K562 (cell line): ENCODE data around the gene CLVS2. TPM values are rescaled to one million over a fixed set of nuclear protein-coding genes. Genes with fewer than 3 reads are reported as not detected.

ENCODE experiments used
- ATAC-seq: fragments of 200-7000 bp; cut with Tn5 transposase; 3 replicates; pipeline ENCODE4 v1.9.1; 2020; ENCODE audit warnings: moderate library complexity
- BruUV-seq: library from RNA; stranded (reverse); fragments of 400-500 nt; replicated peaks from 2 replicates; lab custom pipeline; 2021; lab: Mats Ljungman, UMichigan
- CTCF ChIA-PET: fragments of 300-600 bp; formaldehyde crosslinking; extraction: SDS; loops from one replicate; lab custom pipeline; 2021; ENCODE audit warnings: low intra/inter-chr PET ratio; lab: Yijun Ruan, JAX
- POLR2A ChIA-PET: fragments of 300-600, 350-650 bp; sonication (Branson Sonifier 250); formaldehyde crosslinking; extraction: SDS; loops from one replicate; lab custom pipeline; 2021; ENCODE audit warnings: antibody characterized with exemption, inconsistent platforms; lab: Yijun Ruan, JAX
- DNase-seq, 4 experiments: peaks; one replicate each; pipeline versions ENCODE4 v3.0.0 to v3.0.0-alpha.2; 2011 to 2018; ENCODE audit warnings: low spot score in 3 of 4, mixed read lengths in 3 of 4; ENCODE audit errors: extremely low read depth in 1 of 4
- FAIRE-seq: peaks from 2 replicates; lab custom pipeline; 2011; peaks lifted over from hg19 to GRCh38; lab: Jason Lieb, UNC
- H2AFZ ChIP-seq: 2 replicates; pipeline ENCODE4 v1.6.0; 2011; ENCODE audit warnings: low read depth, low read length, control low read depth, inconsistent platforms
- H3K27ac ChIP-seq: fragments of 200-600 bp; 3 replicates; pipeline ENCODE4 v1.8.0; 2011; ENCODE audit warnings: low read depth, mild to moderate bottlenecking, control low read depth, inconsistent platforms, low read length, moderate library complexity, mixed read lengths; ENCODE audit errors: extremely low read depth
- H3K27me3 ChIP-seq, 2 experiments: fragments of 300-600 bp in 1 of 2; 2 replicates in 1 of 2; 3 replicates in 1 of 2; pipeline versions ENCODE4 v1.6.0 to v1.8.0; 2011; ENCODE audit warnings: inconsistent platforms in 2 of 2, low read length in 2 of 2, mild to moderate bottlenecking in 1 of 2, mixed read lengths in 1 of 2, moderate library complexity in 1 of 2; ENCODE audit not compliant: control insufficient read depth in 2 of 2, insufficient read depth in 2 of 2
- H3K36me3 ChIP-seq: fragments of 300-600 bp; 3 replicates; pipeline ENCODE4 v1.8.0; 2011; ENCODE audit warnings: mild to moderate bottlenecking, low read length, inconsistent platforms; ENCODE audit not compliant: control insufficient read depth, insufficient read depth
- H3K4me1 ChIP-seq, 2 experiments: fragments of 200-600 bp in 1 of 2; replicated peaks in 1 of 2; 2 replicates in 1 of 2; 3 replicates in 1 of 2; pipeline versions ENCODE4 v1.5.1 to v1.8.0; 2011; ENCODE audit warnings: inconsistent platforms in 2 of 2, low read length in 2 of 2, mild to moderate bottlenecking in 1 of 2, mixed read lengths in 1 of 2, moderate library complexity in 1 of 2; ENCODE audit not compliant: control insufficient read depth in 2 of 2, insufficient read depth in 2 of 2
- H3K4me2 ChIP-seq: 2 replicates; pipeline ENCODE4 v1.6.1; 2011; ENCODE audit warnings: low read length, control low read depth, inconsistent platforms, mixed read lengths; ENCODE audit not compliant: insufficient read depth
- H3K4me3 ChIP-seq: fragments of 200-600 bp; sonication (generic), shearing (Covaris generic); 2 replicates; pipeline ENCODE4 v1.5.1; 2016; ENCODE audit warnings: control low read depth, inconsistent platforms
- H3K79me2 ChIP-seq: fragments of 200-600 bp; 3 replicates; pipeline ENCODE4 v1.8.0; 2011; ENCODE audit warnings: low read length, inconsistent platforms; ENCODE audit not compliant: control insufficient read depth, insufficient read depth
- H3K9ac ChIP-seq, 2 experiments: 2 replicates each; pipeline versions ENCODE4 v1.6.0 to v1.6.1; 2011; ENCODE audit warnings: low read depth in 2 of 2, low read length in 2 of 2, control low read depth in 1 of 2, inconsistent platforms in 1 of 2, mild to moderate bottlenecking in 1 of 2, mixed read lengths in 1 of 2; ENCODE audit not compliant: insufficient read depth in 1 of 2
- H3K9me1 ChIP-seq: one replicate; pipeline ENCODE4 v1.6.0; 2011; ENCODE audit warnings: inconsistent platforms, mild to moderate bottlenecking, low read length, moderate library complexity; ENCODE audit not compliant: control insufficient read depth, insufficient read depth
- H3K9me3 ChIP-seq: replicated peaks from 2 replicates; pipeline ENCODE4 v1.5.1; 2011; ENCODE audit warnings: low read depth, low read length, inconsistent platforms; ENCODE audit not compliant: control insufficient read depth, insufficient read depth
- H4K20me1 ChIP-seq: replicated peaks from 2 replicates; pipeline ENCODE4 v1.6.1; 2011; ENCODE audit warnings: low read length, inconsistent platforms, mixed read lengths; ENCODE audit not compliant: control insufficient read depth, insufficient read depth
- CTBP1 ChIP-seq: fragments of 450-650 bp; IDR thresholded peaks from 2 replicates; pipeline ENCODE4 v1.6.1; 2016; ENCODE audit warnings: borderline replicate concordance
- E2F3 ChIP-seq: fragments of 250-450 bp; sonication (Bioruptor Pico); IDR thresholded peaks from 2 replicates; pipeline ENCODE4 v1.4.0; 2020; ENCODE audit warnings: mild to moderate bottlenecking
- ETS2 ChIP-seq: IDR thresholded peaks from 2 replicates; pipeline ENCODE4 v1.6.1; 2016; ENCODE audit warnings: borderline replicate concordance, missing genetic modification characterization, mild to moderate bottlenecking, moderate library complexity, missing compliant biosample characterization; ENCODE audit not compliant: poor library complexity, severe bottlenecking
- MNT ChIP-seq, 2 experiments: fragments of 450-650 bp; conservative IDR thresholded peaks; 2 replicates each; pipeline ENCODE4 v1.6.1; 2017; ENCODE audit warnings: mild to moderate bottlenecking in 2 of 2, moderate library complexity in 2 of 2
- PTBP1 ChIP-seq: fragments of 200-400 bp; formaldehyde crosslinking; IDR thresholded peaks from 2 replicates; pipeline ENCODE4 v1.6.1; 2017; ENCODE audit warnings: low read depth, low read length
- PURB ChIP-seq: sonication (generic); formaldehyde crosslinking; IDR thresholded peaks from 2 replicates; pipeline ENCODE4 v1.9.0; 2021; ENCODE audit warnings: low read depth, mild to moderate bottlenecking, missing genetic modification reagents
- ZBTB2 ChIP-seq: fragments of 450-650 bp; IDR thresholded peaks from 2 replicates; pipeline ENCODE4 v1.6.1; 2016; ENCODE audit warnings: antibody characterized with exemption
- WGBS: fragments of 100-300 bp; shearing (Covaris generic); methylation state at CpG from one replicate; pipeline ENCODE4 v1.1.6; 2016; ENCODE audit warnings: low coverage, mixed read lengths; ENCODE audit not compliant: insufficient coverage; ENCODE audit errors: missing lambda C conversion rate; 5-methylcytosine and 5-hydroxymethylcytosine counted together
- in situ Hi-C: fragments of 300-500 bp; cut with MboI; formaldehyde crosslinking; loops from 4 replicates; pipeline ENCODE4 v1.15.0; 2018; ENCODE audit warnings: inconsistent platforms, mixed read lengths
- intact Hi-C: fragments of 100-400 bp; cut with micrococcal nuclease; formaldehyde crosslinking; loops from 2 replicates; pipeline ENCODE4 v1.14.2; 2022
- polyA plus RNA-seq, 8 experiments: library from polyadenylated mRNA; depleted of rRNA in 4 of 8; stranded (reverse) in 5 of 8; unstranded in 3 of 8; fragments of >200 nt; fragmentation: Nextera tagmentation in 2 of 8; fragmentation: Illumina TruSeq in 1 of 8; extraction: Ambion mirVana in 2 of 8; extraction: Trizol in 1 of 8; gene quantifications; 2 replicates each; pipeline versions ENCODE4 v1.2.1 to v1.2.3, GENCODE V29; 2011 to 2014; ENCODE audit warnings: inconsistent platforms in 1 of 8, missing spikeins in 1 of 8
- total RNA-seq, 7 experiments: library from RNA; depleted of rRNA in 6 of 7; stranded (reverse); fragments of >200 nt in 6 of 7; fragmentation: Illumina TruSeq in 2 of 7; extraction: Trizol in 2 of 7; gene quantifications; 2 replicates each; pipeline versions ENCODE4 v1.2.1 to v1.2.3, GENCODE V29; 2011 to 2021; ENCODE audit warnings: low replicate concordance in 1 of 7
- TF ChIP-seq, protein P1 (sequence below): fragments of 250-450 bp; sonication (Bioruptor Pico); IDR thresholded peaks from 2 replicates; pipeline ENCODE4 v1.5.0; 2022; ENCODE audit warnings: mild to moderate bottlenecking
- TF ChIP-seq, protein P2 (sequence below): fragments of 250-450 bp; sonication (Bioruptor Pico); IDR thresholded peaks from 2 replicates; pipeline ENCODE4 v1.8.0; 2022; ENCODE audit warnings: moderate library complexity, mild to moderate bottlenecking, inconsistent platforms

CLVS2 gene
- total and polyA plus RNA-seq, 9 of the 15 experiments (the other 6 are each of a cell fraction or from before 2014, with no cell fraction given) = 0.01 to 0.36 (median 0.03) TPM; not detected in 3

GRCh38 chr6:123000244-123000770 lies 4.3 kb downstream of the CLVS2 start:
- POLR2A ChIA-PET = no interaction called here
- Histone ChIP-seq H3K79me2 (no peaks in the 10 kb centered on the region), H3K9me1 (no peaks in the 10 kb centered on the region), H2AFZ (no peak overlapping the region), H3K9me3 (no peaks in the 10 kb centered on the region), H3K27ac (no peak overlapping the region), H3K4me2 (no peak overlapping the region), H3K4me1 (peaks cover 0 to 9% of the 10 kb centered on the region in 2 experiments; a peak in 2 of 5 replicates), H4K20me1 (no peaks in the 10 kb centered on the region), H3K27me3 (no peaks in the 10 kb centered on the region), H3K36me3 (no peaks in the 10 kb centered on the region), H3K9ac (no peak overlapping the region), H3K4me3 (no peak overlapping the region)
- no TSS peak for BruUV-seq
- ATAC-seq (no peak), DNase-seq (no peak), FAIRE-seq (no peak)
- 0% methylated on average over 2 of the region's 2 CpGs for WGBS
- in situ Hi-C loops (no loop called here), intact Hi-C loops (no loop called here)
- CTCF ChIA-PET = no interaction called here
- TF ChIP-seq, protein P1, sequence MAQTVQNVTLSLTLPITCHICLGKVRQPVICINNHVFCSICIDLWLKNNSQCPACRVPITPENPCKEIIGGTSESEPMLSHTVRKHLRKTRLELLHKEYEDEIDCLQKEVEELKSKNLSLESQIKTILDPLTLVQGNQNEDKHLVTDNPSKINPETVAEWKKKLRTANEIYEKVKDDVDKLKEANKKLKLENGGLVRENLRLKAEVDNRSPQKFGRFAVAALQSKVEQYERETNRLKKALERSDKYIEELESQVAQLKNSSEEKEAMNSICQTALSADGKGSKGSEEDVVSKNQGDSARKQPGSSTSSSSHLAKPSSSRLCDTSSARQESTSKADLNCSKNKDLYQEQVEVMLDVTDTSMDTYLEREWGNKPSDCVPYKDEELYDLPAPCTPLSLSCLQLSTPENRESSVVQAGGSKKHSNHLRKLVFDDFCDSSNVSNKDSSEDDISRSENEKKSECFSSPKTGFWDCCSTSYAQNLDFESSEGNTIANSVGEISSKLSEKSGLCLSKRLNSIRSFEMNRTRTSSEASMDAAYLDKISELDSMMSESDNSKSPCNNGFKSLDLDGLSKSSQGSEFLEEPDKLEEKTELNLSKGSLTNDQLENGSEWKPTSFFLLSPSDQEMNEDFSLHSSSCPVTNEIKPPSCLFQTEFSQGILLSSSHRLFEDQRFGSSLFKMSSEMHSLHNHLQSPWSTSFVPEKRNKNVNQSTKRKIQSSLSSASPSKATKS (CRISPR knock-in tag) = no peak
- TF ChIP-seq E2F3 = no peak
- no peak for TF ChIP-seq CTBP1
- TF ChIP-seq ETS2 (tag) = no peak
- TF ChIP-seq, protein P2, sequence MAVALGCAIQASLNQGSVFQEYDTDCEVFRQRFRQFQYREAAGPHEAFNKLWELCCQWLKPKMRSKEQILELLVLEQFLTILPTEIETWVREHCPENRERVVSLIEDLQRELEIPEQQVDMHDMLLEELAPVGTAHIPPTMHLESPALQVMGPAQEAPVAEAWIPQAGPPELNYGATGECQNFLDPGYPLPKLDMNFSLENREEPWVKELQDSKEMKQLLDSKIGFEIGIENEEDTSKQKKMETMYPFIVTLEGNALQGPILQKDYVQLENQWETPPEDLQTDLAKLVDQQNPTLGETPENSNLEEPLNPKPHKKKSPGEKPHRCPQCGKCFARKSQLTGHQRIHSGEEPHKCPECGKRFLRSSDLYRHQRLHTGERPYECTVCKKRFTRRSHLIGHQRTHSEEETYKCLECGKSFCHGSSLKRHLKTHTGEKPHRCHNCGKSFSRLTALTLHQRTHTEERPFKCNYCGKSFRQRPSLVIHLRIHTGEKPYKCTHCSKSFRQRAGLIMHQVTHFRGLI (CRISPR knock-in tag) = no peak
- TF ChIP-seq ZBTB2 = no peak
- no peak for TF ChIP-seq PURB (CRISPR knock-in tag)
- no peak for TF ChIP-seq PTBP1
- TF ChIP-seq MNT (conservative IDR thresholded peaks at IDR 0.05) = no peak
